ENCODE data around the gene MAN2B2.

MAN2B2 gene

GRCh38 chr4:6655924-6656323, 80.9 kb downstream of the MAN2B2 start (continued):
- TF ChIP-seq, protein P1, sequence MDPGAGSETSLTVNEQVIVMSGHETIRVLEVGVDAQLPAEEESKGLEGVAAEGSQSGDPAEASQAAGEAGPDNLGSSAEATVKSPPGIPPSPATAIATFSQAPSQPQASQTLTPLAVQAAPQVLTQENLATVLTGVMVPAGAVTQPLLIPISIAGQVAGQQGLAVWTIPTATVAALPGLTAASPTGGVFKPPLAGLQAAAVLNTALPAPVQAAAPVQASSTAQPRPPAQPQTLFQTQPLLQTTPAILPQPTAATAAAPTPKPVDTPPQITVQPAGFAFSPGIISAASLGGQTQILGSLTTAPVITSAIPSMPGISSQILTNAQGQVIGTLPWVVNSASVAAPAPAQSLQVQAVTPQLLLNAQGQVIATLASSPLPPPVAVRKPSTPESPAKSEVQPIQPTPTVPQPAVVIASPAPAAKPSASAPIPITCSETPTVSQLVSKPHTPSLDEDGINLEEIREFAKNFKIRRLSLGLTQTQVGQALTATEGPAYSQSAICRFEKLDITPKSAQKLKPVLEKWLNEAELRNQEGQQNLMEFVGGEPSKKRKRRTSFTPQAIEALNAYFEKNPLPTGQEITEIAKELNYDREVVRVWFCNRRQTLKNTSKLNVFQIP (CRISPR knock-in tag; IDR thresholded peaks at IDR 0.05; ENCODE audit: borderline replicate concordance, low read depth): no peak
- no peak for TF ChIP-seq ZFP3 (CRISPR knock-in tag; IDR thresholded peaks at IDR 0.05)
- TF ChIP-seq ZNF70 (CRISPR knock-in tag; IDR thresholded peaks at IDR 0.05): no peak
- TF ChIP-seq RARB (CRISPR knock-in tag; IDR thresholded peaks at IDR 0.05): no peak
- TF ChIP-seq ZNF8 (CRISPR knock-in tag; IDR thresholded peaks at IDR 0.05): no peak
- no peak for TF ChIP-seq PATZ1 (CRISPR knock-in tag; IDR thresholded peaks at IDR 0.05; ENCODE audit: borderline replicate concordance)
- TF ChIP-seq ZFP30 (CRISPR knock-in tag; IDR thresholded peaks at IDR 0.05): no peak
- no peak for TF ChIP-seq CSDC2 (CRISPR knock-in tag; IDR thresholded peaks at IDR 0.05)
- TF ChIP-seq BACH2 (CRISPR knock-in tag; IDR thresholded peaks at IDR 0.05; ENCODE audit: borderline replicate concordance): no peak
- TF ChIP-seq ESRRG (CRISPR knock-in tag; IDR thresholded peaks at IDR 0.05): no peak

- ATAC-seq: no peak
- no peak for TF ChIP-seq SNAI2 (CRISPR knock-in tag; IDR thresholded peaks at IDR 0.05)
- TF ChIP-seq, protein P2, sequence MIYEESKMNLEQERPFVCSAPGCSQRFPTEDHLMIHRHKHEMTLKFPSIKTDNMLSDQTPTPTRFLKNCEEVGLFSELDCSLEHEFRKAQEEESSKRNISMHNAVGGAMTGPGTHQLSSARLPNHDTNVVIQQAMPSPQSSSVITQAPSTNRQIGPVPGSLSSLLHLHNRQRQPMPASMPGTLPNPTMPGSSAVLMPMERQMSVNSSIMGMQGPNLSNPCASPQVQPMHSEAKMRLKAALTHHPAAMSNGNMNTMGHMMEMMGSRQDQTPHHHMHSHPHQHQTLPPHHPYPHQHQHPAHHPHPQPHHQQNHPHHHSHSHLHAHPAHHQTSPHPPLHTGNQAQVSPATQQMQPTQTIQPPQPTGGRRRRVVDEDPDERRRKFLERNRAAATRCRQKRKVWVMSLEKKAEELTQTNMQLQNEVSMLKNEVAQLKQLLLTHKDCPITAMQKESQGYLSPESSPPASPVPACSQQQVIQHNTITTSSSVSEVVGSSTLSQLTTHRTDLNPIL (CRISPR knock-in tag; IDR thresholded peaks at IDR 0.05; ENCODE audit: low read depth): no peak
- TF ChIP-seq, protein P3, sequence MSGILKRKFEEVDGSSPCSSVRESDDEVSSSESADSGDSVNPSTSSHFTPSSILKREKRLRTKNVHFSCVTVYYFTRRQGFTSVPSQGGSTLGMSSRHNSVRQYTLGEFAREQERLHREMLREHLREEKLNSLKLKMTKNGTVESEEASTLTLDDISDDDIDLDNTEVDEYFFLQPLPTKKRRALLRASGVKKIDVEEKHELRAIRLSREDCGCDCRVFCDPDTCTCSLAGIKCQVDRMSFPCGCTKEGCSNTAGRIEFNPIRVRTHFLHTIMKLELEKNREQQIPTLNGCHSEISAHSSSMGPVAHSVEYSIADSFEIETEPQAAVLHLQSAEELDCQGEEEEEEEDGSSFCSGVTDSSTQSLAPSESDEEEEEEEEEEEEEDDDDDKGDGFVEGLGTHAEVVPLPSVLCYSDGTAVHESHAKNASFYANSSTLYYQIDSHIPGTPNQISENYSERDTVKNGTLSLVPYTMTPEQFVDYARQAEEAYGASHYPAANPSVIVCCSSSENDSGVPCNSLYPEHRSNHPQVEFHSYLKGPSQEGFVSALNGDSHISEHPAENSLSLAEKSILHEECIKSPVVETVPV (CRISPR knock-in tag; IDR thresholded peaks at IDR 0.05): no peak
- TF ChIP-seq ZFP30 (CRISPR knock-in tag; IDR thresholded peaks at IDR 0.05): no peak
- no peak for TF ChIP-seq TOX (CRISPR knock-in tag; IDR thresholded peaks at IDR 0.05; ENCODE audit: borderline replicate concordance)
- no peak for TF ChIP-seq ARNTL (CRISPR knock-in tag; IDR thresholded peaks at IDR 0.05; ENCODE audit: borderline replicate concordance, low read depth)
- no peak for TF ChIP-seq TCF4 (CRISPR knock-in tag; IDR thresholded peaks at IDR 0.05; ENCODE audit: borderline replicate concordance)
- TF ChIP-seq, protein P4, sequence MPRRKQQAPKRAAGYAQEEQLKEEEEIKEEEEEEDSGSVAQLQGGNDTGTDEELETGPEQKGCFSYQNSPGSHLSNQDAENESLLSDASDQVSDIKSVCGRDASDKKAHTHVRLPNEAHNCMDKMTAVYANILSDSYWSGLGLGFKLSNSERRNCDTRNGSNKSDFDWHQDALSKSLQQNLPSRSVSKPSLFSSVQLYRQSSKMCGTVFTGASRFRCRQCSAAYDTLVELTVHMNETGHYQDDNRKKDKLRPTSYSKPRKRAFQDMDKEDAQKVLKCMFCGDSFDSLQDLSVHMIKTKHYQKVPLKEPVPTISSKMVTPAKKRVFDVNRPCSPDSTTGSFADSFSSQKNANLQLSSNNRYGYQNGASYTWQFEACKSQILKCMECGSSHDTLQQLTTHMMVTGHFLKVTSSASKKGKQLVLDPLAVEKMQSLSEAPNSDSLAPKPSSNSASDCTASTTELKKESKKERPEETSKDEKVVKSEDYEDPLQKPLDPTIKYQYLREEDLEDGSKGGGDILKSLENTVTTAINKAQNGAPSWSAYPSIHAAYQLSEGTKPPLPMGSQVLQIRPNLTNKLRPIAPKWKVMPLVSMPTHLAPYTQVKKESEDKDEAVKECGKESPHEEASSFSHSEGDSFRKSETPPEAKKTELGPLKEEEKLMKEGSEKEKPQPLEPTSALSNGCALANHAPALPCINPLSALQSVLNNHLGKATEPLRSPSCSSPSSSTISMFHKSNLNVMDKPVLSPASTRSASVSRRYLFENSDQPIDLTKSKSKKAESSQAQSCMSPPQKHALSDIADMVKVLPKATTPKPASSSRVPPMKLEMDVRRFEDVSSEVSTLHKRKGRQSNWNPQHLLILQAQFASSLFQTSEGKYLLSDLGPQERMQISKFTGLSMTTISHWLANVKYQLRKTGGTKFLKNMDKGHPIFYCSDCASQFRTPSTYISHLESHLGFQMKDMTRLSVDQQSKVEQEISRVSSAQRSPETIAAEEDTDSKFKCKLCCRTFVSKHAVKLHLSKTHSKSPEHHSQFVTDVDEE (CRISPR knock-in tag; IDR thresholded peaks at IDR 0.05): no peak
- no peak for TF ChIP-seq OSR1 (CRISPR knock-in tag; IDR thresholded peaks at IDR 0.05)
- TF ChIP-seq ISL1 (CRISPR knock-in tag; IDR thresholded peaks at IDR 0.05): no peak
- TF ChIP-seq GLIS3 (CRISPR knock-in tag; IDR thresholded peaks at IDR 0.05): no peak
- no peak for TF ChIP-seq RARB (CRISPR knock-in tag; IDR thresholded peaks at IDR 0.05)
- TF ChIP-seq ESRRG (CRISPR knock-in tag; IDR thresholded peaks at IDR 0.05): no peak
- TF ChIP-seq PATZ1 (CRISPR knock-in tag; IDR thresholded peaks at IDR 0.05; ENCODE audit: borderline replicate concordance): no peak
- no peak for TF ChIP-seq ZNF565 (CRISPR knock-in tag; conservative IDR thresholded peaks at IDR 0.05; ENCODE audit: low read depth)
- TF ChIP-seq BACH2 (CRISPR knock-in tag; IDR thresholded peaks at IDR 0.05; ENCODE audit: borderline replicate concordance): no peak
- TF ChIP-seq ZNF70 (CRISPR knock-in tag; IDR thresholded peaks at IDR 0.05): no peak
- TF ChIP-seq PPARA (CRISPR knock-in tag; IDR thresholded peaks at IDR 0.05; ENCODE audit: borderline replicate concordance): no peak
- TF ChIP-seq, protein P1 (CRISPR knock-in tag; IDR thresholded peaks at IDR 0.05; ENCODE audit: borderline replicate concordance, low read depth): no peak
Measured at GRCh38 chr4:6657242-6658208, 82.5 kb downstream of the MAN2B2 start.

Measured in SK-N-SH treated with all-trans-retinoic acid at 6 μM for 48 hours (cell line).